Vagina (tissue), 2 donors: ENCODE measurements around the gene RSU1.

Source experiments
- CTCF ChIP-seq, 3 experiments: fragments of 450-650 bp in 2 of 3; fragments of 200-600 bp in 1 of 3; sonication (generic) in 1 of 3; IDR thresholded peaks; one replicate each; pipeline ENCODE4 v1.5.1; 2017 to 2019; ENCODE audit warnings: antibody characterized with exemption in 3 of 3, mild to moderate bottlenecking in 2 of 3, moderate library complexity in 2 of 3
- POLR2A ChIP-seq, 2 donors: fragments of 450-650 bp; IDR thresholded peaks; one replicate each; pipeline ENCODE4 v1.6.1; 2017; ENCODE audit warnings: antibody characterized with exemption in 2 of 2, mild to moderate bottlenecking in 2 of 2, moderate library complexity in 2 of 2

DNA sequence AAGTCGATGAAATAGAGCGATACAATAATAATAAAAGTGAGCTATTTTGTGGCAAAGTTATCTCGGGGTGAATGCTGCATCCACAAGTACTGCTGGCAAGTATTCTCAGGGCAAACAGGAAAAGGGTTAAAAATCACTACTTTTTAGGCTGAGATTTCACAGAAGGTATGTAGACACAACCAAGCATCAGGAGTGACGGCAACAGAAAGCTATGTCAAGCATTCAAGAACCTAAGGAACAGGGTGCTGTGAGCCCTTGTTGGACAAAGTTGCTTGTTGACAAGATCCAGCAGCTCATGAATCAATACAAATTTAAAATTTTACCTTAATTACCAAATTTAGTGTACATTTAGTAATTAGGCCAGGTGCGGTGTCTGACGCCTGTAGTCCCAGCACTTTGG is 254.3 kb downstream of the RSU1 start:
- no peak for TF ChIP-seq CTCF (IDR thresholded peaks at IDR 0.05)
- no peak for TF ChIP-seq POLR2A (IDR thresholded peaks at IDR 0.05)
